ENCODE data around the gene SPINK14.

DNA sequence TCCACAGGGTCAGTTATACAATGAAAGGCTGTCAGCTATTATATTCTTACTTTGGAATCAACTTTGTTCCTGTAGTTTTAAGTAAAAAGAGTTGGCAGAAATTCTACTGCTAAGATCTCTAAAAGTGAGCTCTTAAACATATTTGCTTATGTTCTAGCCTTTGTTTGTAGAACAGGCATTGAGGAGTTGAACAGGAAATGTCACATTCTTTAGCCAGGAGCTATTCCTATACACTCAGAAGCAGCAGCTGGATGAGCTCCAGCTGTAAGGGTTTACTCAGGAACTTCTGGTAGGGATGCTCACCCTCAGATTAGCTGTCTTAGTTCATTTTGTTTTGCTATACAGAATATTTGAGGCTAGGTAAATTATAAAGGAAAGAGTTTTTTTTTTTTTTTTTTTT lies 22.4 kb upstream of the SPINK14 start:
- TF ChIP-seq POLR2AphosphoS5 (IDR thresholded peaks at IDR 0.05; ENCODE audit: low read depth, low read length): no peak
- no peak for TF ChIP-seq POLR2A (IDR thresholded peaks at IDR 0.05; ENCODE audit: low read depth, low read length)
- no peak for TF ChIP-seq TAF1 (IDR thresholded peaks at IDR 0.05; ENCODE audit: low read depth, low read length)
- TF ChIP-seq SPI1 (IDR thresholded peaks at IDR 0.05; ENCODE audit: low read depth, low read length): no peak

Data from GM12891 (cell line).